GM18520 (cell line): ENCODE data around the gene TOGARAM1.
A peak's percentile ranks its signal among the peaks of the same experiment; 100 is the strongest.

Source experiments
- ATAC-seq: cut with Tn5 transposase; IDR thresholded peaks from one replicate; pipeline ENCODE4 v1.9.1; 2021; ENCODE audit not compliant: unreplicated experiment

Gene TOGARAM1

DNA sequence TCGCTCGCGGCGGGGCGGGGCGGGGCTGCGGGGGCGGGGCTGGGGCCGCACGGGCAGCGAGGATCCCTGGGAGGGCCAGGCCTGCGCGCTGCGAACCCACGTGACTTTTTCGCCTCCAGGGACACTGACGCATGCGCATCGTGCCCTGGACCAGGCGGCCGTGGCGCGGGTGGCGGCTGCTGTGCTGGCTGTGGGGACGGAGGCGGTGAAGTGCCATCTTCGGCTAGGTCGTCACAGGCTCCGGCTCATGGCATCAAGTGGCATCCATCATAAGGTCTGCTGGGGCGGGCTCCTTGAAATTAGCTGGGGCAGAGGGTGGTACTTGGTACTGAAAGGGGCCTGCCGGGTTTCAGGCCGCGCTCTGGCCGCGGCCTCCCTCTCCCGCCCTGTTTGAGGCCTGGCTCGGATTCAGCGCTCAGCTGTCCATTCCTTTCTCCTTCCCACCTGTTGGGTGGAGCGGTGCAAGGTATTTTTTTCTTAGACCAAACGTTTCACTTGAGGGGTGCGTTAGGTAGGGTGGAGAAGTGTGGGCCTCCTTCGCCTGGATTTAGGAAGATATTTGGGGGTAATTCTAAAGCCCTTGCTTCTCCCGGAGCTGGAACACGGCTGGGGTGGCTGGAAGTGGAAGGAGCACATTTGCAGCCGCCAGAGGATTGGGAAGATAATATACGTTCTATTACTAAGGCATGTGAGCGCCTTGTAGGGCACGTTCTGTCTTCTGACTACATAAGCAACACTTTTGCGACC is 122.2 kb downstream of the TOGARAM1 start, which contains the start of gene PRPF39:
Gene PRPF39 (plus strand): TSS at position 141 of the 747 bp plus-strand sequence. CDS start 11,124 bp downstream, outside the sequence.
- peak; percentile 94 for ATAC-seq

DNA sequence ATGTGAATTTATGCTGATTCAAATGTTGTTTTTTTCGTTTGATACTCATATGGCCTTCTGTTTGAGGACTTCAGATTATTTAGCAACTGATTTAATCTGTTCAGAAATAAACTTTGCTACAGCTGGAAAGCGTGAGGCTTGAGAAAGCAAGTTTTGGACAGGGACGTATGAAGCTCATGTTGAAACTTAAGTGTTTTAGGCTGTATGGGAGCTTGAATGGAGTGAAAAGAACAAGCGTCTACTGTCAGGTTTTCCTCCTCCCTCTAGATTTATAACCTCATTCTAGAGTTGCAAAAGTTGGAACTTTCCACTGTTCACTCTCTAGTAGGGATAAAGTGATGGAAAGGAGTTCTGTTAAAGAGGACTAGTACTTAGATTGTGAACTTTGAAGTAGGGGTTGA is 123.0 kb downstream of the TOGARAM1 start:
- no peak for ATAC-seq

DNA sequence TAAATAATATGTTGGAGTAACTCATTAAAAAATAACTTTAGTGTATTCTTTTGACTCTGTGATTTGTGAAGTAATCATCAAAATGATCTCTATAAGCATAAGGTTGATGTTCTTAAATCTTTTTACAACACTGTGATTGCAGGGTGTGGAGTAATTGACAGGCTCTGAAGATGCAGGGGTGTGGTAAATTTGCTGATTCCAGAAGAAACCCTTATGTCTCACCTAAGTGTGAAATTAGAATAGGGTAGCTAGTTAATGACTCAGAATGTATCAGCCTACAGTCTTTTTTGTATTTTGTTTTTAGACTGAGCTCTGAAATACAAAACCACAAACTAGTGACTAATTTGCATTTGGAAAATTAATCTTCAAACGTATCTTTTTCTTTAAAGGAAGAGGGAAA is 127.8 kb downstream of the TOGARAM1 start:
- ATAC-seq, result peak; percentile 93

DNA sequence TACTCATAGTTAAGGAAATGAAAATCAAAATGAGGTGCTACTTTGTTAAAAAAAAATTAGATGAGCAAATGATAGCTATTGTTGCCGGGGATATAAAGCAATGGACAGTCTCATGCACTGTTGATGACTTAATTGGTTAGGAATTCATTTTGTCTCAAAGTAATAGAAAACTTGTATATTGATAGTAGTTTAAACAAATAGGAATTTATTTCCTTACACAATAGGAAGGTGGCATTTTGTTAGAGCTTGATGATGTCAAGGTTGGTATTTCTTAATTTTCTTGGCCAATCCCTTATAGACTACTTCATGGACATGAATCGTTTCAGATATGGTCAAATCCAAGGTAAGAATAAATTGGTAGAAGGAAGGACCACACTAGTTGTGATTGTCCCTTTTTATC is 129.7 kb downstream of the TOGARAM1 start:
- no peak for ATAC-seq

DNA sequence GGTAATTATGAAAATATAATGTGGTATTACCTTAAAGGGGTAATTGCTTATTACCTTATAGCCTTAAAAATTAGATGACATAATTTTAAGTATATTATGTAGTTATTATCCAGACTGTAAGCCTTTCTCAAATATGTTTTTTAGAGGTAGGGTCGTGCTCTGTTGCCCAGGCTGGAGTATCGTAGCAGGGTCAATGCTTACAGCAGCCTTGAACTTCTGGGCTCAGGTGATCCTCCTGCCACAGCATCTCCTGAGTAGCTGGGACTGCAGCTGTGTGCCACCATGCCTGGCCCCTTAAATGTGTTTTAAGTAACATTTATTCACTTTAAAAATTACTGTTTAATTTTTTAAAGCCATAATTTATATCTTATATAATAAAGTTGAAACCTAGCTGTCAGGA is 132.3 kb downstream of the TOGARAM1 start:
- no peak for ATAC-seq

DNA sequence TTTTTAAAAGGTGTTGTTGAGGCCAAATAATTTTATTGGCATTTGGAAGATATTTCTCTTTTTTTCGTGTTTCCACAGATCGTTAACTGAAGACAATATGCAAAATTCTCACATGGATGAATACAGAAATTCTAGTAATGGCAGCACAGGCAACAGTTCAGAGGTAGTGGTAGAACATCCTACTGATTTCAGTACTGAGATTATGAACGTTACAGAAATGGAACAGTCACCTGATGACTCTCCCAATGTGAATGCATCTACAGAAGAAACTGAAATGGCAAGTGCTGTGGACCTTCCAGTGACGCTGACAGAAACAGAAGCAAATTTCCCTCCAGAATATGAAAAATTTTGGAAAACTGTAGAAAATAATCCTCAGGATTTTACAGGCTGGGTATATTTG is 133.2 kb downstream of the TOGARAM1 start:
- no peak for ATAC-seq

DNA sequence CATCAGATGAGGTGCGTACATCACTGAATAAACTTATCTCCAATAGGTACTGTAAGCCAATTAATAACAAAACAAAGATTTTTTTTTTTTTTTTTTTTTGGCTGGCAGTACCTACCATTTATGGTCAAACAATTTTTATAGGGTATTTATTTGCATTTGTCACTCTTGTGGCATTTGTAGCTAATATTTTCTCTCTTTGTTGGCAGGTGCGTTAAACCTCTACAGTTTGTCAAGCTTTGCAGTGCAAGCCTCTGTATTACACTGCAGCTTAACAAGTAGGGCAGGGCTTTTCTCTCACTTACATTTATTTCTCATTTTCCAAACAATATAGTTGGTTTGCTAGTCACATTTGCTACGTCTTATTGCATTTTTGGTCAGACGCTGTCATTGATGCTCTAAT is 134.2 kb downstream of the TOGARAM1 start:
- ATAC-seq, result no peak

DNA sequence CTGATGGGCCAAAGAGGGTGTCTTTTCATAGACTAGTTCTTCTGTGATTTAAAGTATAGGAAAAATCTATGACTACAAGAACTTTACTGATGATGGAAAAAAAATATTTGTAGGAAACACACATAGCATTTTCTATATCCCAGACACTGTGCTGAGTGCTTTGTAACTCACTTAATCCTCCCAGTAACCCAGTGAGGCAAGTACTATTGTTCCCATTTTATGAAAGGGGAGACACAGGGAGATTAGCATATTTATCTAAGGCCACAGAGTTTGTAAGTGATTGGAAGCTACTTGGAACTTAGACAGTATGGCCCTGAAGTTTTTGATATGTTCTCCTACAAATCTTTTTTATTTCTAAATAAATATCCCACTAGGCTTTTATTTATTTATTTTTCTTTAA is 141.8 kb downstream of the TOGARAM1 start:
- no peak for ATAC-seq

DNA sequence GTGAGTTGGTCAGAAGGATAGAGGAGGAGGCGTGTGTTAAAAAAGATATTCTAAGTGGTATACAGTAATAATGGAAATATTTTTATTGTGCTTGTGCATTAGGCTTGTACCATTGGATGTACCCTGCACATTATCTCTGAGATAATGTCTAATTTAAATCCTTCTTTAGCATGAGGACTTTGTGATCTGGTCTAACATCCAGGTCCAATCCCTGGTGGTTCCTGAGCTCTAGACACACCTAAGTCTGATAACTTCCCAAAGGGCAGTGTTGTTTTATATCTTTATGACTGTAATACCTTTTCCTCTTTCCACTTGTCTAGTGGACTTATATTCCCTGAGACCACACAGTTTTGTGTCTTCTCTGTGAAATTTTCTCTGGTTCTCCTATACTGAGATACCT is 142.6 kb downstream of the TOGARAM1 start:
- ATAC-seq, result no peak

DNA sequence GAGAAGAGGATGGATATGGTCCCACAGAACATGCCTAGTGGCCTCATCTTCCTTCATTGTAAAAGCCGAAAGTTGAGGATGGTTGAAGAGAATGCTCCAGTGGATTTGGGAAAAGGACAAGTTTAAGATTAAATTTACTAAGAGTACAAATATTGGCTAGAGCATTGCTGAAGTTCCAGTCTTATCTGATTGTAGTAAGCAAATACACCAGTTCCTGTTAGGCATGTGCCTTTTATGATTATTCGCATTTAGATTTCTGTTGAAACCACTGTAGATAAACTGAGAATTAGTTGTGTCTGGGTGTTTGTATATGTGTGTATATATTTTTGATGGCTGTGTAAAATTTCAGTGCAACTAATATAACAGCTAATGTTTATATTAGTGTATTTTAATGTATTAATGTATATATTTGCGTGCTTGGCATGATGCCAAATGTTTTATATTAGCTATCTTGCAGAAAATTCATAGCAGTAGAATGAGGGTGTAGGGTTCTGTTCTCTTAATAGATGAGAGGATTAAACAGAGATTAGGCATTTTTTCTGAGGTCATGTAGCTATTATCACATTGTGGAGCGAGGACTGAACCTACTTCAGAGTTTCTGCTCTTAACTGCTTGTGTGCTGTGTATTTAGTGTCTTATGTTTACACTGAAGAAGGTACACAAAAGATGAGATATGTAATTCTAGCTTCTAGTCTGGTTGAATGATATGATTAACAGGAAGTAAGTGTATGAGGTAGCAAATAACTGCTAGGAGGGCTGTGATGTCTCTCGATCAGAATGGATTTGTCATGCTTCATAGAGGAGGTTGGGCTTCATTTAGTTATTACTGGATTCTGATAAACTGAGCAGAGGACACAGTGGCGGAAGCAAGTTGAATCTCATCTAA is 151.1 kb downstream of the TOGARAM1 start:
- no peak for ATAC-seq

DNA sequence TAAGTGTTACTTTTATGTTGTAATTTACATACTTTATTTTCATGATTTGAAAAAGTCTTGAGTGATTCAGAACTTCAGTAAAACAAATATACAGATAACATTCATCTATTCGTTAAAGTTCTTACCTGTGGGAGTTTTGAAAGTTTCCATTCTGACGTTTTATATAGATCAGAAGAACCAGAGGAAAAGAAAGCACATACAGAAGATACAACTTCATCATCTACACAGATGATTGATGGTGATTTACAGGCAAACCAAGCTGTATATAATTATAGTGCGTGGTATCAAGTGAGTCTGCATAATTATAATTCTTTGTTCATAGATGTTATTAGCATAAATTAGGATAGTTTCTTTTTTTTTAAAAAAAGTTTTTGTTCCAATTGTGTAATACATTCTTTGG is 152.3 kb downstream of the TOGARAM1 start:
- ATAC-seq, result no peak

DNA sequence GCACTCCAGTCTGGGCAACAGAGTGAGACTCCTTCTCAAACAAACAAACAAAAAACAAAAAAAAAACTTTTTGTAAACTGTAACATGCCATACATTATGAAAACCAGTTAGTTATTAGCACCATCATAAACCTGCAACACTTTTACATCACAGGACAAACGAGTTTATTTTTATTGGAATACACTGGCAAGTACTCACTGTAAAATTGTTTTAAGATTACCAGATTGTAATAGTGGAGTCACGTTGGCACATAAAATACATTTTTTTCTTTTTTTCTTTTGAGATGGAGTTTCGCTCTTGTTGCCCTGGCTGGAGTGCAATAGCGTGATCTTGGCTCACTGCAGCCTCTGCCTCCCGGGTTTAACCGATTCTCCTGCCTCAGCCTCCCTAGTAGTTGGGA is 156.6 kb downstream of the TOGARAM1 start:
- no peak for ATAC-seq

DNA sequence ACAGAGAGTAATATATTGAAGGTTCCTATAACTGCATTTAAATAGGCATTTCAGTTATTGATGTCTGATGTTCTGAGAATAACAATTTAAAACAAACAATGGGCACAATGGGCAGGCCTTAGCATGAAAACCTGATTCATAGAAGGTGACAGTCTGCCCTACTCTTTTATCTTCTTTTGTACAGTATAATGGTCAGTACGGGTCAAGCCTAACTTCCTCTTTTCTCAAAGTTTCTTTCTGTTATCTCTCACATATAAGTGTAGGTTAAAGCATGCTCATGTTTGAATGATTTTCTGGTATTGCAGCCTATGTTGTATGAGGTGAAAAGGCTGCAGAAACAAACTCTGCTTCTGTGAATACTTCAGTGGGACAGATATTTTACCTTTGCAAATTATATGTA is 158.1 kb downstream of the TOGARAM1 start:
- no peak for ATAC-seq

DNA sequence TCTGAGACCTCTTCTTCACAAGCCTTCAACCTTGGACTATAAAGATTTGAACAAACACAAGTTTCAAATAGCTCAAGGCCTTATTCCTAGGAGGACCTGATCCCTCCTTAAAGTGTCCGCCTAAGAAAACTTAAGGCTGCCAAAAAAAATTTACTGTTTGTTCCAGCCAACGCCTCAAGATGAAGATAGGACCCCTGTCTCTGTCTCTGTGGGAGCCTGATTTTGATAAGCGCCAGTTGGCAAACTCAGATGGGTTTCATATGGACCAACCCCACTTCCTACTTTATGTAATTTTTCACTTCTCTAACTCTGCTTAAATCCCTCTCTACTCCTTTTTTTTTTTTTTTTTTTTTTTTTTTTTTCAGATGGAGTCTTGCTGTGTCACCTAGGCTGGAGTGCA is 161.3 kb downstream of the TOGARAM1 start:
- no peak for ATAC-seq
